Activated CD8-positive, alpha-beta T cell treated with anti-CD3 and anti-CD28 coated beads, Interleukin-2, amount 10 ng/mL, durations not matched to agents 7 days and 5 days (primary cell): ENCODE measurements around the gene CSTB. TPM values are rescaled to one million over a fixed set of nuclear protein-coding genes. Genes with fewer than 3 reads are reported as not detected.

Source experiments
- ATAC-seq: fragments of 150-1000 bp; cut with Tn5 transposase; one replicate; pipeline ENCODE4 v1.10.0; 2021; ENCODE audit warnings: moderate library complexity
- CTCF ChIA-PET: fragments of 350-600 bp; sonication (Branson Sonifier 250); formaldehyde crosslinking; loops from one replicate; lab custom pipeline; 2021; ENCODE audit warnings: antibody characterized with exemption; lab: Charles Lee
- POLR2A ChIA-PET: fragments of 350-600 bp; sonication (Branson Sonifier 250); formaldehyde crosslinking; loops from one replicate; lab custom pipeline; 2021; ENCODE audit warnings: antibody characterized with exemption; lab: Charles Lee
- DNase-seq: peaks from one replicate; pipeline ENCODE4 v3.0.0-alpha.2; 2020
- H3K27ac Mint-ChIP-seq: one replicate; pipeline ENCODE4 v1.8.0; 2021; ENCODE audit warnings: mild to moderate bottlenecking, mixed read lengths
- H3K27me3 Mint-ChIP-seq: one replicate; pipeline ENCODE4 v1.8.0; 2021; ENCODE audit warnings: low read depth, mixed read lengths
- H3K36me3 Mint-ChIP-seq: one replicate; pipeline ENCODE4 v1.8.0; 2021; ENCODE audit warnings: low read depth, mixed read lengths
- H3K4me1 Mint-ChIP-seq: one replicate; pipeline ENCODE4 v1.8.0; 2021; ENCODE audit warnings: low read depth, mixed read lengths
- H3K4me3 Mint-ChIP-seq: one replicate; pipeline ENCODE4 v1.8.0; 2021; ENCODE audit warnings: mild to moderate bottlenecking, mixed read lengths
- H3K9me3 Mint-ChIP-seq: one replicate; pipeline ENCODE4 v1.8.0; 2022; ENCODE audit warnings: mixed read lengths; ENCODE audit not compliant: insufficient read depth
- total RNA-seq, 2 experiments: library from RNA; stranded (reverse); gene quantifications; one replicate each; pipeline ENCODE4 v1.2.3, GENCODE V29; 2021

CSTB gene
- total RNA-seq, 2 experiments from 2014 or later = 50.2 to 54.4 TPM

DNA sequence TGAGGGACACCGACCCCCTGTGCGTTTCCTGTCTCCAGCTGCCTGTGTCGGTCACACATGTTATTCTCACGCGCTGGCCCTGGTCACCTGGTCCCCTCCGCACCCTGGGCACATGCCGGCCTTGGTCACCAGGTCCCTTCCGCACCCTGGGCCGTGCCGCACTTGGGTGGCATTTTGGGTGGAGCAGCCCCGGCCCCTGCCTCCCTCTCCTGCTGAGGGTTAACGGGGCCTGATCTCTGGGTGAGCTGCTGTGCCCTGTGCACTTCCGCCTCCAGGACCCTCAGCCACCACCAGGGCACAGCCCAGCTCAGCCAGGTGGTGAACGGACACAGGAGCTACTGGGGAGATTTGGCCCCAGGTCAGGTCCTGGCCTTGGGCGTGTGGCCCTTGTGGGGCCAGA lies 39.9 kb upstream of the CSTB start:
- ATAC-seq (no peak), DNase-seq (no peak)
- Mint-ChIP-seq H3K36me3 (no peaks in the 10 kb centered on the region), H3K4me1 (peaks cover 9% of the 10 kb centered on the region), H3K9me3 (peaks cover 5% of the 10 kb centered on the region), H3K27ac (no peak overlapping the region), H3K27me3 (no peaks in the 10 kb centered on the region), H3K4me3 (no peak overlapping the region)
- POLR2A ChIA-PET = no interaction called here
- CTCF ChIA-PET = interaction anchor here (1.2 kb wide), 1 partner anchor 159 kb away, joined by 5 read pairs; no protein-coding TSS in a partner anchor

DNA sequence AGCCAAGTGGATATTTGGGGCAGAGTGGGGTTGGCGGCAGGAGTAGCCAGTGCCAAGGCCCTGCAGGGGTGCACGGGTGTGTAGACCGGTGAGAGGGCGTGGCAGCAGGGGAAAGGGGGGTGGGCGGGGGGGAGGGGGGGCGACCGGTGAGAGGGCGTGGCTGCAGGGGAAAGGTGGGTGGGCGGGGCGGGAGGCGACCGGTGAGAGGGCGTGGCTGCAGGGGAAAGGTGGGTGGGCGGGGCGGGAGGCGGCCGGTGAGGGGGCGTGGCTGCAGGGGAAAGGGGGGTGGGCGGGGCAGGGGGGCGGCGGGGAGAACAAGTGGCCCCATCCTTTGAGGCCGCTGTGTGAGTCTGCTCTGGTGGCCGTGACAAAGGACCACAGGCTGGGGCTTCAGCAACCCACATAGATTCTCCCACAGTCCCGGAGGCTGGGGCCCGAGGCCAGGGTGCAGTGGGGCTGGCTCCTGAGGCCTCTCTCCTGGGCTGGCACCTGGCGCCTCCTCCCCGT lies 39.1 kb upstream of the CSTB start:
- POLR2A ChIA-PET = no interaction called here
- DNase-seq = no peak
- no peak for ATAC-seq
- Mint-ChIP-seq H3K4me1 (peaks cover 16% of the 10 kb centered on the region), H3K36me3 (no peaks in the 10 kb centered on the region), H3K9me3 (peaks cover 5% of the 10 kb centered on the region), H3K4me3 (no peak overlapping the region), H3K27me3 (no peaks in the 10 kb centered on the region), H3K27ac (no peak overlapping the region)
- CTCF ChIA-PET = no interaction called here

DNA sequence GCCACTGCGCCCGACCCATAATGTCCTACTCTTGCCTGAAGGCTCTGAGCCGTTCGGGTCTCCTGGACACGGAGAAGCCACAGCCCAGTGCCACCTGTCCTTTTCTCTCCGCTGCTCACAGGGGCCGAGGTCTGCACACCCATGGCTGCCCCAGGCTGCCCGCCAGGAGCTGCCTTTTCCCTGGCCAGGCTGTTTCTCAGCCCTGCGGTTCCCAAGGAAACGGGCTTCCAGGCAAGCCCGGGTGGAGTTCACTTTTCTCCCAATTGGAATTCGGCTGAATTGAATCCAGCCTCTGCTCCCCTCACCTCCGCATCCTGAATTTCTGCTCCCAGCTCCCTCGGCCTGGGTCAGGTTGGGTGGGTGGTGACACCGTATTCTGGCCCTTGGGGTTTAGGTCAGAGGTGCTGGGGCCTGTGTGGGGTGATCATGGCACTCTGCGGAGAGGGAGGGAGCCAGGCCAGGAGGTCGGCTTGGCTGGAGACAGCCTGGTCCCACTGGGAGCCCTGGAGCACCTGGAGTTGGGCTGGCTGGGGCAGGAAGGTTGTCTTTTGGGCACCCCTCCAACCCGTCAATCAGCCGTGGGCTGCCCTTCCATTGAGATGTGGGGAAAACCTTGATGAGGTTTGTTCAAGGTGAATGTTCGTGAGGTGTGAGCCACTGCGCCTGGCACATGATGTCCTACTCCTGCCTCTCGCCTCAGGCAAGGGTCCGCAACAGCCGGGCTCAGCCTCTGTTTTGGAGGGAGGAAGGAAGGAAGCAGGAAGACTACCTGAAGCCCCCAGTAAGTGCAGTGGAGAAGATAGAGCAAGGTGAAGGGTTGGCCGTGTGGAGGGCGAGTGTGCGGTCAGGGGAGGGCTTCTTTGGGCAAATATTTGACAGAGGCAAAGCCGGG lies 38.4 kb upstream of the CSTB start:
- CTCF ChIA-PET = no interaction called here
- DNase-seq (no peak), ATAC-seq (no peak)
- POLR2A ChIA-PET = no interaction called here
- no peak overlapping the region for H3K4me3 Mint-ChIP-seq
- H3K4me1 Mint-ChIP-seq = peaks cover 16% of the 10 kb centered on the region
- H3K36me3 Mint-ChIP-seq = no peaks in the 10 kb centered on the region
- no peaks in the 10 kb centered on the region for H3K27me3 Mint-ChIP-seq
- H3K27ac Mint-ChIP-seq = no peak overlapping the region
- peaks cover 5% of the 10 kb centered on the region for H3K9me3 Mint-ChIP-seq

DNA sequence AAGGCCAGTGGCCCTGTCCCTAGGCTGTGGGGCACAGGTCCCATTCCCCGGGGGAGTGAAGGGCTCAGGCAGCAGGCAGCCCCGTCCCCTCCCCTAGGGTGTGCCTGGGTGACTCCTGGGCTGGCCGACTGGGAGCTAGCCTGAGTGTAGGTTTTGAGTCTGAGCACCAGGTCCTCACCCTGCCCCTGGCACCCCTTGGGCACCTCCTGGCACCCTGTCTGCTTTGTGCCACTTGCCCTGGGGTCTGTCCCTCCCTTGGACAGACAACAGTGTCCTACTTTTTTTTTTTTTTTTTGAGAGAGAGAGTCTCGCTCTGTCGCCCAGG lies 37.5 kb upstream of the CSTB start:
- Mint-ChIP-seq H3K27ac (no peak overlapping the region), H3K9me3 (peaks cover 1% of the 10 kb centered on the region), H3K36me3 (no peaks in the 10 kb centered on the region), H3K4me3 (no peak overlapping the region), H3K27me3 (no peaks in the 10 kb centered on the region), H3K4me1 (peaks cover 13% of the 10 kb centered on the region)
- ATAC-seq (no peak), DNase-seq (no peak)
- ChIA-PET CTCF (no interaction called here), POLR2A (no interaction called here)

DNA sequence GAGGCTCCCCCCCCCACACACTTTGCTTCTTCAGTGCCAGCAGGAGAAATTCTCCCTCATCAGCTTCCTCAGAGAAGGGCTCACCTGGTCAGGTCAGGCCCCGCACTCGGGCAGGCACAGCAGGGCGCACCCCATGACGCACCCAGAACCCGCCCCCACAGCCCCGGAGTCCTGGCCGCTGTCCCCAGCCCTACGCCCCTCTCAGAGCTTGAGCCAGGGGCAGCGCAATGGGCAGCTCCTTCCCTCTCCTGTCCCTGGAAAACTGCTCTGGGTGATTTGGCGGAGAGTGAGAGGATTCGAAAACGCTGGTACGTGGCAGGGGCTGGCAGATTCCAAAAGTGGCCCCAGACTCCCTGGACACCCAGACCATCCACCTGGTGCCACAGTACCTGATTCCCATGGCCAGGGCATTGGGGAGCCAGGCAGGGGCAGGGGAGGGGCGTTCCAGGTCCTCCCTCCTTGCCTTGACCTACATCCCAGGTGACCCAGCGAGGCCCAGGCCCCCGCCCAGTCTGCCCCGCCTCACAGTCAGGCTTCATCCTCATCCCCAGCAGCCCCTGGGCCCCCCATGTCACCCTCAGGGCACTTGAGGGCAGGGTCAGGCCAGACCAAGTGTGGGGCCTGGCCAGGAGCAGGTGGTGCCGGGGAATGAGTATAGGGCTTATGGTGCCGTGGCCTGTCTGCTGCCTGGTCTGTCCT lies 37.0 kb upstream of the CSTB start:
- Mint-ChIP-seq H3K4me1 (peaks cover 12% of the 10 kb centered on the region), H3K9me3 (no peaks in the 10 kb centered on the region), H3K27ac (no peak overlapping the region), H3K4me3 (no peak overlapping the region), H3K27me3 (no peaks in the 10 kb centered on the region), H3K36me3 (no peaks in the 10 kb centered on the region)
- ChIA-PET CTCF (interaction anchor here (1.1 kb wide), 1 partner anchor 51 kb away, joined by 5 read pairs; no protein-coding TSS in a partner anchor), POLR2A (no interaction called here)
- DNase-seq = no peak
- ATAC-seq = no peak

DNA sequence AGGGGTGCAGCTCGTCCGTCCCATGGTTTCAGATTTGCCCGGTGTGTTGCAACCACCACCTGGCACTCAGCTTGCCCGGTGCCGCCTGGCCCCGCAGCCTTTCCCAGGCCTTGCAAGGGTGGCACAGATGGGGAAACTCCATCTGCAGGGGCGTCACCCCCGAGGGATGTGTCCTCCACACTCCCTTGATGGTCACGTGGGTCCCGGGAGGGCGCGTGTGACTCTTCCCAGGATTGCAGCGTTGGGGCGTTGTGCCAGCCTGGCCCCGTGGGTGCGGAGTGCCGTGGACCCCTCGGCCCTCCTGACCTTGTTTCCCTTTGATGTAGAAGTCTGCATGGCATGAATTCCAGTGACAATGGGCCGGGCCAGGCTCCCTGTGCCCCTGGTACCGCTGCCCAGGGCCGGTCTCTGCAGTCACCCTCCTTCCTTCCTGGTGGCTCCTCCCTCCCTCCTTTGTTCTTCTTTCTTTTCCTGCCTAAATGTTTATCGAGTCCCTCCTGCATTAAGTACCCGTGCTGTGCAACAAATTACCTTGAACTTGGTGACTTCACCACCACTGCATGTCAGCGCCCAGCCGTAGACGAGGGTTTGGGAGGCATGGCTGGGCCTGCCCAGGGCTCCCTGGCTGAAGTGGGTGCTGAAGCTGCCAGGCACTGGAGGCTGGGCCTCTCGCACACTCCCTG lies 36.2 kb upstream of the CSTB start:
- CTCF ChIA-PET = interaction anchor here (0.6 to 2.5 kb wide), 6 partner anchors 52 to 1175 kb away, joined by 3 to 15 read pairs (median 6); no protein-coding TSS in a partner anchor
- POLR2A ChIA-PET = interaction anchor here (0.6 kb wide), 1 partner anchor 529 kb away, joined by 3 read pairs; no protein-coding TSS in a partner anchor
- no peaks in the 10 kb centered on the region for H3K36me3 Mint-ChIP-seq
- no peak overlapping the region for H3K4me3 Mint-ChIP-seq
- no peak overlapping the region for H3K27ac Mint-ChIP-seq
- ATAC-seq (no peak), DNase-seq (no peak)
- H3K9me3 Mint-ChIP-seq = no peaks in the 10 kb centered on the region
- no peaks in the 10 kb centered on the region for H3K27me3 Mint-ChIP-seq
- peaks cover 12% of the 10 kb centered on the region for H3K4me1 Mint-ChIP-seq

DNA sequence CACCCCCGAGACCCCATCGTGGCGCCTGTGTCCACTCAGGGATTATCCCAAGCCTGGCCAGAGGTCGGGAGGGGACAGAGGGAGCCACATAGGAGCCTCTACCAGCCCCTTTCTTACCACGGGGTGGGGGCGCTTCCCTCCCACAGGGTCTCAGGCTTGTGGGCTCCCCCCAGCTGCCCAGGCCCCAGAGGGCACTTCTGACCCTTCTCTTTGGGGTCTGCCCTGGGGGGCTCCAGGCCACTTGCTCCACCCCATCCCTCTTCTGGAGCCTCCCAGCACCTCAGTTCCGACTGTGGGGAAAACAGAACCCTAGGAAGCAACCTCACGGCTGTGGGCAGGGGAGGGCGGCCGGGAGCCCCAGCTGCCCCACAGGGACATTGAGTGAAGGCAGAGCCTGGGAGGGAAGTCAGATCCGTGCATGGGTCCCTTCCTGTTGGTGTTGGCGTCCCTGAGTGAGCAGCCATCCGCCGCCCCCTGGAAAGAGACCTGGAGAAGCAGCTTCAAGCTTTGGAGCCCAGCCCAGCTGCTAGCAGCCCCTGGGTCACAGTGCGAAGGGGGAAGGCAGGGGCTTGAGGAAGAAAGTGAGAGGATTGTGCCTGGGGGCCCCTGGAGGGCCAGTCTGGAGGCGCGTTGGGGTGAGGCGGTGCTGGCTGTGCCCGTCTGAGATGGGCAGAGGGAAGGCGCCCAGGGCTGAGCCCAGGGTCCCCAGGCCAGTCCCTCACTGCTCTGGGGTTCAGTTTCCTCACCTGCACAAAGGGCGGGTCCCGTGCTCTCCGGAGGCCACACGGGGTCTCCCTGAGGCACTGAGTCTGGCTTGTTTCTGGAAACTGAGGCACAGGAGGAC lies 35.4 kb upstream of the CSTB start:
- POLR2A ChIA-PET = interaction anchor here (0.6 to 0.7 kb wide), 2 partner anchors 529 to 658 kb away, joined by 3 read pairs; no protein-coding TSS in a partner anchor
- no peak overlapping the region for H3K4me3 Mint-ChIP-seq
- H3K27me3 Mint-ChIP-seq = no peaks in the 10 kb centered on the region
- no peak overlapping the region for H3K27ac Mint-ChIP-seq
- DNase-seq = no peak
- no peak for ATAC-seq
- H3K4me1 Mint-ChIP-seq = peaks cover 15% of the 10 kb centered on the region
- CTCF ChIA-PET = interaction anchor here (0.6 to 2.5 kb wide), 19 partner anchors 13 to 1175 kb away, joined by 3 to 15 read pairs (median 4); no protein-coding TSS in a partner anchor
- H3K36me3 Mint-ChIP-seq = no peaks in the 10 kb centered on the region
- H3K9me3 Mint-ChIP-seq = no peaks in the 10 kb centered on the region

DNA sequence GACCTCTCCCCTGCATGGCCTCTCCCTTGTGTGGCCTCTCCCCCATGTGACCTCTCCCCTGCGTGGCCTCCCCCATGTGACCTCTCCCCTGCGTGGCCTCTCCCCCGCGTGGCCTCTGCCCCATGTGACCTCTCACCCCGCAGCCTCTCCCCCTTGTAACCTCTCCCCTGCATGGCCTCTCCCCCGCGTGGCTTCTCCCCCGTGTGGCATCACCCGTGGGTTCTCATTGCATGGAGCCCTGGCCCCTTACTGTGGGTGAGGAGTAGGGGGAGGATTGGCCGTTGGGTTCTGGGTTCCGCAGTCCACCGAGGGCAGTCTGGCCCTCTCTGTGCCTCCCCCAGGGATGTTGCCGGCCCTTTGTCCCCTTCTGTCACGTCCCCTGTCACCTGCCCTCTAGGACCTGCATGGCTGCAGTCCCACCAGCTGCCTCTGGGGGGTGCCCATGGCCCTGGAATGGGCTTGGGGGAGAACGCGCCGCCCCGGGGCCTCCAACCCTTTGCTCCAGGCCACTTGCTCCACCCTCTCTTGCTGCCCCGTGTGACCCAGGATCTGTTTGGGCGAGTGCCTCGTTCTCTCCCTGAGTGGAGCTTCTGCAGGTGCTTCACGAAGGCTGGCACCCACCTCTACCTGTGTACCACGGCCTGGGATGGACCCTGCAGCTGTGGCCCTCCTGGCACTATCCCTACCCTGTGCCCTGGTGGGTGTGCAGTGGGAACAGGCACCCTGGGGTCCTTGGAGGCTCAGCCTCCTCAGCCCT lies 34.6 kb upstream of the CSTB start:
- H3K27ac Mint-ChIP-seq = peak overlapping the region; percentile 52
- no peak overlapping the region for H3K4me3 Mint-ChIP-seq
- ChIA-PET POLR2A (interaction anchor here (0.7 kb wide), 1 partner anchor 659 kb away, joined by 3 read pairs; no protein-coding TSS in a partner anchor), CTCF (interaction anchor here (0.7 to 2.5 kb wide), 18 partner anchors 14 to 274 kb away, joined by 3 to 15 read pairs (median 4); no protein-coding TSS in a partner anchor)
- no peaks in the 10 kb centered on the region for H3K9me3 Mint-ChIP-seq
- DNase-seq (peak; percentile 93), ATAC-seq (peak; percentile 90)
- peaks cover 3% of the 10 kb centered on the region for H3K36me3 Mint-ChIP-seq
- peaks cover 16% of the 10 kb centered on the region for H3K4me1 Mint-ChIP-seq
- H3K27me3 Mint-ChIP-seq = no peaks in the 10 kb centered on the region

DNA sequence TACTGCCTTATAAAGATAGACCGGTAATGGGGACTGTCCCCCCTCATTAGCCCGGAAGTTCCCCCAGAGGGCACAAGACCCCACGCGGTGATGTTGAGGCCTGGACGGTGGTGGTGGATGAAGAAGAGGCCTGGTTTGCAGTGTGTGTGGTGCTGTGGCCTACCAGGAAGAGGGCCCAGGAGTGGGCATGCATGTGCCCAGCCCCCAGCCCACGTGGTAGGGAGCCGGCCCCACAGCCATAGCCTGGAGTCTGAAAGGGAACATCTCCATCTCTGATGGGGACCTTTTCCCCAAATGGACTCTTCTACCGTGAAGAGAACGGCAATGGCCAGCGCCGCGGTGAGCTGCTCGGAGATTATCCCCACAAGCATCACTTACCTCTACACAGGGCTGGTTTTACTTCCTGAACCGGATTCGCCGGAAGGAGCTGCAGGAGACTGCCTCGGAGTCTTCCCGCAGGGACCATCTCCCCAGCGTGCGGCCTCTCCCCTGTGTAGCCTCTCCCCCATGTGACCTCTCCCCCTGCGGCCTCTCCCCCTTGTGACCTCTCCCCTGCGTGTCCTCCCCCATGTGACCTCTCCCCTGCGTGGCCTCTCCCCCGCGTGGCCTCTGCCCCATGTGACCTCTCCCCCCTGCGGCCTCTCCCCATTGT lies 33.9 kb upstream of the CSTB start:
- Mint-ChIP-seq H3K4me1 (peaks cover 18% of the 10 kb centered on the region), H3K9me3 (no peaks in the 10 kb centered on the region), H3K4me3 (no peak overlapping the region), H3K27me3 (no peaks in the 10 kb centered on the region), H3K36me3 (peaks cover 3% of the 10 kb centered on the region), H3K27ac (no peak overlapping the region)
- ChIA-PET POLR2A (no interaction called here), CTCF (interaction anchor here (1.0 to 2.5 kb wide), 16 partner anchors 17 to 175 kb away, joined by 3 to 15 read pairs (median 4); partner anchors contain the start of gene RRP1)
- DNase-seq = no peak
- ATAC-seq = no peak

DNA sequence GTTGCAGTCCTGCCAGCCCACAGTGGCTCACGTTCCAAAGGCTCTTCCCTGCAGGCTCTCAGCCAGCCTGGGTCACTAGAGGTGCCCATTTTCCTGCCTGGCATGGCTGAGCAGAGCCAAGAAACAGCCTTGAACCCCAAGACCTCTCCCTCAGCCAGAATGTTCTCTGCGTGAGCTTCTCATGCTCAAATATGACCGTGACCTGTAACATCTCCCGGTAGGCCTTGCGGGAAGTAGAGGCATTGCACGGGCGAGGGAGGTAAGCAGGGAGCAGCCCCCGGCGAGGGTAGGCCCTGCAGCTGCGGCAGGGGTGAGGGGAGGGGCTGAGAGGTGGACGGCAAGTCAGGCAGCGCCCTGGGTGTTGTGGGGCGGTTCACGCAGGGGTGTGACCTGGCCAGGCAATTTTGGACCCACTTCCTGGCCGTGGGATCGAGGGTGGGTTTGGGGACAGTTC lies 33.3 kb upstream of the CSTB start:
- peak overlapping the region; percentile 47 for H3K27ac Mint-ChIP-seq
- H3K4me3 Mint-ChIP-seq = no peak overlapping the region
- no peak for DNase-seq
- H3K27me3 Mint-ChIP-seq = no peaks in the 10 kb centered on the region
- ChIA-PET POLR2A (no interaction called here), CTCF (interaction anchor here (1.0 to 1.5 kb wide), 6 partner anchors 20 to 168 kb away, joined by 3 to 6 read pairs (median 3); partner anchors contain the start of gene RRP1)
- ATAC-seq = no peak
- H3K36me3 Mint-ChIP-seq = peaks cover 3% of the 10 kb centered on the region
- H3K4me1 Mint-ChIP-seq = peaks cover 18% of the 10 kb centered on the region
- H3K9me3 Mint-ChIP-seq = no peaks in the 10 kb centered on the region
